Hindlimb muscle (tissue), 1 donor: Measurements from ENCODE around the gene SLC16A13. TPM values are rescaled to one million over a fixed set of nuclear protein-coding genes. Genes with fewer than 3 reads are reported as not detected.
"Not testable (repeated sequence)": the region's sequence is repeated elsewhere in the genome, so short reads cannot be mapped to it uniquely, and the experiment has no call there.

Experiments used
- DNase-seq: peaks from one replicate; pipeline ENCODE4 v3.0.0-alpha.2; 2013
- polyA plus RNA-seq: library from polyadenylated mRNA; unstranded; fragments of 120-200 nt; gene quantifications from one replicate; pipeline ENCODE4 v1.2.1, GENCODE V29; 2013; ENCODE audit not compliant: insufficient read length

Gene SLC16A13
- polyA plus RNA-seq: 2.2 TPM

DNA sequence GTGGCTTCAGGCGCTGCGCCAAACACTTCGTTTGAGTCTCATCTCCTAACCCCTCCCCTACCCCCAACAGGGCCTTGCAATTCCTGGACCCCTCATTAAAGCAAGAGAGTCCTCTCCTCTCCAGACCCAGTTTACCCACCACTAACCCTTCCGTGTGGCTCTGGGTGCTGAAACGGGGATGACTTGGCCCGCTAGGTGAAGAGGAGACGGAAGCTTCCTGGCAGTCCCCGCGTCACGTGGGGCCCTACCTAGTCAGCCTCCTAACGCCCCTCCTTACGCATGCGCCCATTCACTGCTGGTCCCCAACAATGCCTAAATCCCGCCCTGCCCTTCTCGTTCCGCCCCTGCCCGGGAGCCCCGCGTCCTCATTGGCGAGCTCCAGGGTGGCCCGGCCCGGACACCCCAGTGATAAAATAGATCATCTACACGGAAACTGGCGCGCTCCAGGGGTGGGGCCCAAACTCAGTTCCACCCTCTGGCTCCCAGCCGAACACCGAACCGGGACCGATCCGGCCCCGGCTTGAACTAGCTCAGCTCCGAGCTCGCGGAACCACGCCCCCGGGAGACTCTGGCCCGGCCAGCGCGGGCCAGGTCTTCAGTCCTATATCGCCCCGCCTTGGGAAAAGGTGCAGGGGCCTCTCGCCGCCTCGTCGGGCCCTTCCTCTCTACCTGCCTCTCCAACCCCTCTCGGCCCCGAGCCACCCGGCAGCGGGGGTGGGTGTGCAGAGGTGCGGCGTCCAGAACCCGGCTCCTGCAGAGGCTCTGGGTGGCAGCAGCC, at the start of gene SLC16A13:
Gene SLC16A13 (plus strand): TSS at position 425 of the 778 bp plus-strand sequence. CDS start 368 bp downstream, outside the sequence.
- DNase-seq: peak; percentile 81

- DNase-seq: no peak
Observed at GRCh38 chr17:6986676-6987075, 49.1 kb upstream of the SLC16A13 start.

- no peak for DNase-seq
Observed at GRCh38 chr17:6989779-6990178, 46.0 kb upstream of the SLC16A13 start.

DNA sequence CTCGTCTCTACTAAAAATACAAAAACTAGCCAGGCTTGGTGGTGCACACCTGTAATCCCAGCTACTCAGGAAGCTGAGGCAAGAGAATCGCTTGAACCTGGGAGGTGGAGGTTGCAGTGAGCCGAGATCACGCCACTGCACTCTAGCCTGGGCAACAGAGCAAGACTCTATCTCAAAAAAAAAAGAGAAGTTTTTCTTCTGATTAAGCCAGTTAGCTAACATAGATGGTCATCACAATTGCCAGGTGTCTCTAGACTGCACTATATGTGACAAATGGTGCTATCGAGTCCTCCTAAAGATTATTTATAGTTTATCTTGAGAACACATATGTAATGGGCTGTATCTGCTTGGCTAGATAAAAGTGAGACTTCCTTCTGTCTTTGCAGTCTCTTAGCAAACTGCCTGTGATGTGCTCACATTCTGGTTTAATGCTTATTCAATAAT, 42.2 kb upstream of the SLC16A13 start:
- not testable (repeated sequence) for DNase-seq

DNA sequence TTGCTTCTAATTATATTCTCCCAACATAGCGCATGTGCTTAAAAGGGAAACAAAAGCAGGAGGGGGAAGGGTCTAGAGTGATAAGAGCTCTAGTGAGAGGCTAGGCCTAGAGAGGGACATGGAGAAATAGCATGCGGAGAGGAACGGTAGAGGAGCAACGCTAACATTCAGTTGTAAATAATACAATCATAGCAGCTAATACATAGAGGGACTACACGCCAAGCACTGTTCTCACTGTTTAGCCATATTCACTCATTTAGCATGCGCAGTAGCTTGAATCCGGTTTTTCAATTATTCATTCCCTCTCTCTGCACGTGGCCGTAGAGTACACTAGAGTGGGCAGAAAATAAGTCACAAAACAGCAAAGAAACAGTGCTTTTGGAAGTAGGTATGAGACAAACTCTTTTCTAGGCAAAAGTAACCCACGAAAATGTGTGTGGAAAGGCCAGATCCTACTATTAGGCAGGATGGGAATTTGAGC, 41.7 kb upstream of the SLC16A13 start:
- DNase-seq: no peak

DNA sequence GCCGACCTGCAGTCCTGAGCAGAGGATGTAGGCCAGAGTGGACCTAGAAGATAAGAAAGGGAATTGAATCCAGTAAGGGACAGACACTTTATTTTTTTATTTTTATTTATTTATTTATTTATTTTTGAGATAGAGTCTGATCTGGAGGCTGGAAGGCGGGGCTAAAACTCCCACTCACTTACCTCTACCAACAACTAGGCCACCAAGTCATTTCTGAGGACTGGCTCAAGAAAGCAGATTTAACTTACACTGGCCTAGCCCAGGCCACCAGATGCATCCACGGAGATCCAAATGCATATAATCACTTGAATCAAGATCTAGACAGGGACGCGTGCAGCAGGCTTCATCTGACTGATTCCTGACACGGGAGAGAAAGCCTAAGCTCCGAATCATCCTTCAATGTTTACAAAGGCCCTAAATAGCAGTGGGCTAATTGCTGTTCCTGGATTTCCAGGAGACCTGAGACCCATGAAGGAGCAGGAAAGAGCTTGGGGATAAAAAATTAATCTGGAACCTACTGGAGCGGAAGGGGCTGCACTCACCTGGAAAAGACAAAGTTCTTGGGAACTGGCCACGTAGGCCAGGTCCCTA, 41.1 kb upstream of the SLC16A13 start:
- no peak for DNase-seq

DNA sequence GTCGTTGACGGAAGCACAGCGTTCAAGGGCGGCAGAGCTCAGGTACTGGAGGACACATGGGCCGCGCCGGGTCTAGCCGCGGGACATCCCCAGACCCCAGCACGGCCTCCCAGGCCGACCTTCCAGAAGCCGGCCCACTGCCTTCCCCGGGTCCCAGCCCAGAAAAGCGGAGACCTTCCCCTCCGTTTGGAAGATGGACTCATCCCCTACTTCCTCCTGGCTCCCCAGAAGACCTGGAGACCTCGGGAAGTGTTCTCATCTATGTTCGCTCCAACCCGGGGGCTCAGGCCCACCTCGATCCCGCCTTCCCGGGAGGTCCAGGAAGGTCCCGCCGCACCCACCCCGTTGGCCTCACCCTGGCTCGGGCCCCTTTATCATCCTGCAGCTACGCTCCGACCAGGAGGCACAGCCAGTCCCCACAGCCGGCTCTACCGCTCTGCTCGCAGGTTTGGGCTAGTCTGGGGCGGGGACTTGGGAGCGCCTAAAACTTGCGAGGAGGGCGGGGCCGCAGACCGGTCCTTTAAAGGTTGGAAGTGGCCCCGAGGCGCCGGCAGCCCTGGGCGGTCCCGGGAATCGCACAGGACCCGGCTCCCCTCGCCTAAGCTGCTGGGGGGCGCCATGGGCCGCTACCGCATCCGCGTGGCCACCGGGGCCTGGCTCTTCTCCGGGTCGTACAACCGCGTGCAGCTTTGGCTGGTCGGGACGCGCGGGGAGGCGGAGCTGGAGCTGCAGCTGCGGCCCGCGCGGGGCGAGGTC, 40.1 kb upstream of the SLC16A13 start, which contains the start of gene ALOX12:
Gene ALOX12 (plus strand): TSS at position 550 of the 756 bp plus-strand sequence. CDS start 69 bp downstream, at position 619.
- no peak for DNase-seq

GRCh38 chr17:6996256-6997011, 39.4 kb upstream of the SLC16A13 start:
- no peak for DNase-seq

DNA sequence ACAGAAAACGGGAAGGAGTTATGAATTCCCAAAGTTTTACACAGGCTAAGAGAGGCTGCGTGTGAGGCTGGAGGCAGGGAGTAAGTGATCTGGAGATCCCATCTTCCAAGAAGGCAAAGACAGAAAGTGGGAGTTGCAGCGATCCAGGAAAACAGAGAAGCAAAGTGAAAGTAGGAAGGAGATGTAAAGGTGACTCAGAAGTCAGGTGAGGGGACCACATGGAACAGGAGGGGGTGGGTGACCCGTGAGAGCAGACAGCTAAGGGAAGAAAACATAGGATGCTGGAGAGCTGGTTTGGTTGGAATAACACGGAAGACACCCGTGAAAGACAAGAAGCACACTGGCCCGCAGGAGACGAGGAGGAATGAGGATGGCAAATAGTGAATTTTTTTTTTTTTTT, 38.6 kb upstream of the SLC16A13 start:
- no peak for DNase-seq

DNA sequence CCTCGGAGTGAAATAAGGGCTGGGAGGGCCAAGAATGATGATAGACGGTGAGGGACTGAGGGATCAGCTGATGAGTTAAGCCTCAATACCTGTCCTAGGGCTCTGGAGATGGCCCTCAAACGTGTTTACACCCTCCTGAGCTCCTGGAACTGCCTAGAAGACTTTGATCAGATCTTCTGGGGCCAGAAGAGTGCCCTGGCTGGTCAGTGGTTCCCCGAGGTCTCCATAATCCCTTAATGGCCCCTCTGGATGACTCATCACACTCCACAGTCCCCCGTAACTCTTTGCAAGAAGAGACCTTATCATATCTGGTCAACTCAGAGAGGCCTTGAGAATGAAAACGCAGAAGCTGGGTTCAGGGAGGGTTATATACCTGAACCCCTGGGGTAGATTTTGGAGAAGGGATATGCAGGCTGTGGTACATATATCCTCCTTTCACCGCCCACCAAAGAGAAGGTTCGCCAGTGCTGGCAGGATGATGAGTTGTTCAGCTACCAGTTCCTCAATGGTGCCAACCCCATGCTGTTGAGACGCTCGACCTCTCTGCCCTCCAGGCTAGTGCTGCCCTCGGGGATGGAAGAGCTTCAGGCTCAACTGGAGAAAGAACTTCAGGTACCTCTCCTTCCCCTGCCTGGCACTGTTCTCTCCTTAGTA, 36.8 kb upstream of the SLC16A13 start:
- no peak for DNase-seq

GRCh38 chr17:7001318-7001961, 34.4 kb upstream of the SLC16A13 start:
- no peak for DNase-seq

GRCh38 chr17:7002288-7003047, 33.3 kb upstream of the SLC16A13 start:
- no peak for DNase-seq

DNA sequence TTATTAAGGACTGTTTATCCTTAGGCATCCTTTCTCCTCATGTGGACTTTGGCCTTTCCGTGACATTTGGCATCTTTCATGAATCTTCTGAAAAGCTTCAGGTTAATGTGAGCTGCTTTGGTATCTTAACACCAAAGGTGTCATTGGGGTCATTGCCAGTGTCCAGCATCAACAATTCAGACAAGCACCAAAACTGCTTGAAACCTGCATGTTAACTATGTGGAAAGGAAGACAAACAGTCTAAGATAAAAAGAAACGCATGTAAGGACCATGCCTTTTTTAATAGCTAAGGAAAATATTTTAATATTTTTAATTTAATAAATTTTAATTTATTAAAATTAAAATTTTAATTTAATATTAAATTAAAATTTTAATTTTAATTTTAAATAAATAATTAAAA, 32.1 kb upstream of the SLC16A13 start:
- DNase-seq: no peak

DNA sequence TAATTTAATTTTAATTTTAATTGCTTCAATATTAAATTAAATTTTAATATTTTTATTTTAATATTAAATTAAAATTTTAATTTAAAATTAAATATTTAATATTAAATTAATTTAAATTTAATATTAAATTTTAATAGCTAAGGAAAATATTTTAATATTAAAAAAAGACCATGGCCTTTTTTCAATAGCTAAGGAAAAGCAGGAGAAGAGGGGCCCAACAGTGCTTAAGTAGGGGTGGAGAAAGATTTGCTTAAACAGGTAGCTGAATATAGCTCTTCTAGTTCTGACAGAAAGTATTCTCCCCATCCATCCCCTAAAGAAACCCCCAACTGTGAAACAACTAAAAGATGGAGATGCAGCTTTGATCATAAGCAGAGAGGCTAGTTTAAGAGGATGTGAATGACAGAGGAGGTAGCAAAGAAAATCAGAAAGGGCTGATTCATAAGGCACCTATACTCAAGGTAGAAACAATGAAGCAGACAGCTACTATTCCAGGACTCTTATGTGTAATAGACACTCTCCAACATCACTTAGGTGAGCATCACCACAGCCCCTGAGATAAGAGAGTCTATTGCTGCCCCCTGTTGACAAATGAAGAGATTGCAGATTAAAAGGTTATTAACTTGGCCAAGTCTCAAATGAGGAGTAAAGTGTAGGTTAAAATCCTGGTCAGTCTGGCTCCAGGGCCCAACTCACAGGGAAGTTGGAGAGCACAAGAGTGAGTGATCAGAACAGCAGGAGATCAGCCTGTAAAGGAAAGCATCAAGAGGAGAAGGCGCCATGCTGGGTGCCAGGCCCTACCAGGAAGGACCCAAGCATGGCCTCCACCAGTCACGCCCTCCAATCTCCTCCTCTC, 31.2 kb upstream of the SLC16A13 start:
- peak; percentile 62 for DNase-seq

GRCh38 chr17:7005716-7006115, 30.1 kb upstream of the SLC16A13 start:
- no peak for DNase-seq

DNA sequence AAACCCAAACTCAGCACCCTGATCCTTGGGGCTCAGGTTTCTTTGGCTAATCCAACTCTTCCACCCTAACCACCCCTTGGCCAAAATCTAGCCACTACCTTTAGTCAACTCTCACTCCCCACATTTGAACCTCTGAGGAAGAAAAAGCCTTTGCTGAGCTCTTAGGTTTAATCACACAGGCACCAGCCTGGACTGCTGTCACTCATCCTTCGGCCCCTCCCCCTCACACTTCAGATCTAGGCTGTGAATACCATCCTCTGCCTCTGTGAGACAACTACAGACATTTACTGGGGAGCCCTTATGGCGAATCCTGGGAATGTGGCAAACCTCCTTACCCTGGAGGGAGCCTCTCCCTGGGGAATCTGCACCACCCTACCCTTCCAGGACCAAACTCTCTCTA, 28.7 kb upstream of the SLC16A13 start:
- no peak for DNase-seq

- no peak for DNase-seq
Observed at GRCh38 chr17:7010523-7010922, 25.3 kb upstream of the SLC16A13 start.

DNA sequence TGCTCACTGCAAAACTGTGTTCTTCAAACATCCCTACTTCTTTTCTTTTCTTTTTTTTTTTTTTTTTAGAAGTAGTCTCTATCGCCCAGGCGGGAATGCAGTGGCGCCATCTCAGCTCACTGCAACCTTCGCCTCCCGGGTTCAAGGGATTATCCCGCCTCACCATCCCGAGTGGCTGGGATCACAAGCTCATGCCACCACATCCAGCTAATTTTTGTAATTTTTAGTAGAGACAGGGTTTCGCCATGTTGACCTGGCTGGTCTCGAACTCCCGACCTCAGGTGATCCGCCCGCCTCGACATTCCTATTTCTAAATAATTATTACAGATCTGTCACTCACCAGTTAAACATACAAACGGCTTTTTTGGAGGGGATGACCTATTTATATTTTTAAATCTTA, 24.4 kb upstream of the SLC16A13 start:
- no peak for DNase-seq

DNA sequence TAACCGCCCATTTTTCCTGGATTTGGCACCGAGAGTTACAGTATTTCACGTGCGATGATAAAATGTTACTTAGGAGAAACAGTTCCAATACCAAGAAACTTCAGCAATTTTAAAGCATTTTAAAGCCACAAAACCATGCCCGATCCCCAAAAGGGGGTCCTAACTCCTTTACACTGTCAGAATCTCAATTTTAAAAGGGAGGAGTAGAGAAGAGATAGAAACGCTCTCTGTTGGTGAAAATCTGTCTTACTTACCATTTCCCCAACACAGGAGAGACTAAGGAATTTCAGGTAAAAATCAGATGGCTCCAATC, 23.9 kb upstream of the SLC16A13 start:
- DNase-seq: no peak
